IMR-90 (cell line): Measurements from ENCODE around the gene C22orf15. TPM values are rescaled to one million over a fixed set of nuclear protein-coding genes. Genes with fewer than 3 reads are reported as not detected.

Source experiments
- ATAC-seq: fragments of 200-7000 bp; cut with Tn5 transposase; 2 replicates; pipeline ENCODE4 v1.9.1; 2020; ENCODE audit warnings: low read depth, mild to moderate bottlenecking, moderate library complexity
- Bru-seq: library from RNA; stranded (reverse); fragments of 400-500 nt; gene quantifications from one replicate; lab custom pipeline; 2021; lab: Mats Ljungman, UMichigan
- BruChase-seq, 2 experiments: library from RNA; stranded (reverse); fragments of 400-500 nt; gene quantifications; one replicate each; lab custom pipeline; 2021; lab: Mats Ljungman, UMichigan
- BruUV-seq: library from RNA; stranded (reverse); fragments of 400-500 nt; replicated peaks from 2 replicates; lab custom pipeline; 2021; lab: Mats Ljungman, UMichigan
- CTCF ChIA-PET: fragments of 300-600 bp; formaldehyde crosslinking; extraction: SDS; loops from one replicate; lab custom pipeline; 2021; ENCODE audit warnings: antibody characterized with exemption; lab: Yijun Ruan, JAX
- POLR2A ChIA-PET: fragments of 300-600 bp; sonication (Branson Sonifier 250); formaldehyde crosslinking; loops from one replicate; lab custom pipeline; 2022; ENCODE audit warnings: antibody characterized with exemption; ENCODE audit not compliant: unreplicated experiment; lab: Charles Lee
- DNase-seq: peaks from one replicate; pipeline ENCODE4 v3.0.0; 2013
- H2AFZ ChIP-seq: replicated peaks from 2 replicates; pipeline ENCODE3; 2013; ENCODE audit warnings: low read length, mild to moderate bottlenecking; ENCODE audit not compliant: poor library complexity
- H2AK5ac ChIP-seq: 2 replicates; pipeline ENCODE4 v1.6.1; 2013; ENCODE audit warnings: low read depth, low read length, inconsistent platforms
- H2AK9ac ChIP-seq: replicated peaks from 2 replicates; pipeline ENCODE3; 2013; ENCODE audit warnings: mild to moderate bottlenecking, low read depth, low read length, moderate library complexity; ENCODE audit not compliant: poor library complexity
- H2BK120ac ChIP-seq: 2 replicates; pipeline ENCODE4 v1.6.1; 2013; ENCODE audit warnings: low read depth, low read length, inconsistent platforms
- H2BK15ac ChIP-seq: 3 replicates; pipeline ENCODE4 v1.6.1; 2013; ENCODE audit warnings: low read depth, low read length, inconsistent platforms
- H2BK20ac ChIP-seq: 2 replicates; pipeline ENCODE4 v1.6.1; 2013; ENCODE audit warnings: low read depth, mild to moderate bottlenecking, inconsistent platforms, low read length, moderate library complexity
- H2BK5ac ChIP-seq: 2 replicates; pipeline ENCODE4 v1.6.1; 2013; ENCODE audit warnings: mild to moderate bottlenecking, low read depth, low read length, inconsistent platforms; ENCODE audit not compliant: poor library complexity, severe bottlenecking
- H3K14ac ChIP-seq: replicated peaks from 2 replicates; pipeline ENCODE4 v1.6.1; 2013; ENCODE audit warnings: low read depth, low read length, inconsistent platforms
- H3K18ac ChIP-seq: 2 replicates; pipeline ENCODE4 v1.6.1; 2013; ENCODE audit warnings: low read depth, low read length, control low read depth
- H3K23ac ChIP-seq: 2 replicates; pipeline ENCODE4 v1.6.1; 2013; ENCODE audit warnings: low read depth, low read length, inconsistent platforms
- H3K27ac ChIP-seq: 2 replicates; pipeline ENCODE4 v1.5.1; 2013; ENCODE audit warnings: mild to moderate bottlenecking, control low read depth, low read length; ENCODE audit not compliant: insufficient read depth
- H3K27me3 ChIP-seq: 2 replicates; pipeline ENCODE4 v1.6.1; 2013; ENCODE audit warnings: low read length; ENCODE audit not compliant: control insufficient read depth, insufficient read depth
- H3K36me3 ChIP-seq: 2 replicates; pipeline ENCODE4 v1.6.1; 2013; ENCODE audit warnings: low read length, mixed read lengths; ENCODE audit not compliant: control insufficient read depth, insufficient read depth
- H3K4ac ChIP-seq: 2 replicates; pipeline ENCODE4 v1.6.1; 2013; ENCODE audit warnings: low read depth, low read length, inconsistent platforms
- H3K4me1 ChIP-seq: 2 replicates; pipeline ENCODE4 v1.6.1; 2013; ENCODE audit warnings: low read length, mixed read lengths; ENCODE audit not compliant: control insufficient read depth, insufficient read depth
- H3K4me2 ChIP-seq: 2 replicates; pipeline ENCODE4 v1.6.1; 2013; ENCODE audit warnings: low read depth, mild to moderate bottlenecking, control low read depth, low read length, moderate library complexity
- H3K4me3 ChIP-seq: 2 replicates; pipeline ENCODE4 v1.5.1; 2013; ENCODE audit warnings: low read depth, mild to moderate bottlenecking, control low read depth, low read length, moderate library complexity; ENCODE audit not compliant: insufficient read depth
- H3K56ac ChIP-seq: 2 replicates; pipeline ENCODE4 v1.6.1; 2013; ENCODE audit warnings: low read length, inconsistent platforms; ENCODE audit not compliant: insufficient read depth; ENCODE audit errors: extremely low read depth
- H3K79me1 ChIP-seq, 2 experiments: 2 replicates each; pipeline ENCODE4 v1.6.1; 2013; ENCODE audit warnings: low read length in 2 of 2, inconsistent platforms in 1 of 2, low read depth in 1 of 2
- H3K9ac ChIP-seq: 2 replicates; pipeline ENCODE4 v1.6.1; 2013; ENCODE audit warnings: low read depth, low read length, control low read depth
- H3K9me1 ChIP-seq: 2 replicates; pipeline ENCODE4 v1.6.1; 2013; ENCODE audit warnings: low read length, inconsistent platforms; ENCODE audit not compliant: insufficient read depth
- H3K9me3 ChIP-seq: 2 replicates; pipeline ENCODE4 v1.6.1; 2013; ENCODE audit warnings: low read length; ENCODE audit not compliant: control insufficient read depth, insufficient read depth
- H4K20me1 ChIP-seq: 2 replicates; pipeline ENCODE4 v1.6.1; 2013; ENCODE audit warnings: low read length, inconsistent platforms; ENCODE audit not compliant: insufficient read depth
- H4K5ac ChIP-seq: 2 replicates; pipeline ENCODE4 v1.6.1; 2013; ENCODE audit warnings: mild to moderate bottlenecking, low read depth, low read length, control low read depth
- H4K8ac ChIP-seq, 2 experiments: 2 replicates each; pipeline ENCODE4 v1.6.1; 2013; ENCODE audit warnings: low read depth in 2 of 2, low read length in 2 of 2, control low read depth in 1 of 2, inconsistent platforms in 1 of 2
- H4K91ac ChIP-seq: 2 replicates; pipeline ENCODE4 v1.6.1; 2013; ENCODE audit warnings: low read depth, low read length, inconsistent platforms; ENCODE audit not compliant: insufficient read depth
- BHLHE40 ChIP-seq: fragments of 150-350 bp; IDR thresholded peaks from 2 replicates; pipeline ENCODE4 v1.6.1; 2016; ENCODE audit warnings: mild to moderate bottlenecking, low read depth, low read length
- CEBPB ChIP-seq: IDR thresholded peaks from 2 replicates; pipeline ENCODE4 v1.6.1; 2012; ENCODE audit warnings: low read depth, low read length, improper control_type of control experiment
- CHD1 ChIP-seq: IDR thresholded peaks from 2 replicates; pipeline ENCODE4 v1.6.1; 2012; ENCODE audit warnings: low read depth, low read length, improper control_type of control experiment
- CTCF ChIP-seq: conservative IDR thresholded peaks from 2 replicates; pipeline ENCODE4 v1.5.1; 2012; ENCODE audit warnings: mild to moderate bottlenecking, low read depth, low read length, improper control_type of control experiment
- ELK1 ChIP-seq: fragments of 150-350 bp; IDR thresholded peaks from 2 replicates; pipeline ENCODE4 v1.6.1; 2016; ENCODE audit warnings: low read depth, mild to moderate bottlenecking, low read length, moderate library complexity, borderline replicate concordance
- FOS ChIP-seq: fragments of 150-350 bp; IDR thresholded peaks from 2 replicates; pipeline ENCODE4 v1.6.1; 2016; ENCODE audit warnings: low read depth, low read length
- MAZ ChIP-seq: IDR thresholded peaks from 2 replicates; pipeline ENCODE4 v1.6.1; 2012; ENCODE audit warnings: low read depth, mild to moderate bottlenecking, low read length, improper control_type of control experiment, moderate library complexity, borderline replicate concordance
- MXI1 ChIP-seq: IDR thresholded peaks from 2 replicates; pipeline ENCODE4 v1.6.1; 2012; ENCODE audit warnings: low read depth, mild to moderate bottlenecking, low read length, moderate library complexity, borderline replicate concordance
- NFE2L2 ChIP-seq: fragments of 150-350 bp; IDR thresholded peaks from 2 replicates; pipeline ENCODE4 v1.6.1; 2016; ENCODE audit warnings: low read depth, mild to moderate bottlenecking, low read length
- POLR2A ChIP-seq: IDR thresholded peaks from 2 replicates; pipeline ENCODE4 v1.6.1; 2012; ENCODE audit warnings: mild to moderate bottlenecking, low read depth, low read length
- RAD21 ChIP-seq: IDR thresholded peaks from 2 replicates; pipeline ENCODE4 v1.6.1; 2012; ENCODE audit warnings: low read length, improper control_type of control experiment
- RFX5 ChIP-seq: IDR thresholded peaks from 2 replicates; pipeline ENCODE4 v1.8.0; 2012; ENCODE audit warnings: low read depth, mild to moderate bottlenecking, low read length, moderate library complexity
- WGBS, 2 experiments: methylation state at CpG; one replicate each; pipeline versions ENCODE4 v1.1.5 to v1.1.7; 2013; ENCODE audit warnings: missing lambda C conversion rate in 2 of 2; ENCODE audit not compliant: insufficient read length in 1 of 2; ENCODE audit errors: extremely low coverage in 2 of 2; 5-methylcytosine and 5-hydroxymethylcytosine counted together
- dilution Hi-C: fragments of 300-500 bp; cut with HindIII; formaldehyde crosslinking; loops from one replicate; pipeline ENCODE4 v1.14.3; 2018; ENCODE audit warnings: low sequenced_read_pairs; ENCODE audit not compliant: unreplicated experiment
- in situ Hi-C: fragments of 300-500 bp; cut with MboI; formaldehyde crosslinking; loops from 3 replicates; pipeline ENCODE4 v1.14.3; 2019; ENCODE audit warnings: low sequenced_read_pairs, inconsistent platforms, mixed read lengths
- intact Hi-C: fragments of 100-400 bp; cut with micrococcal nuclease; formaldehyde crosslinking; loops from 2 replicates; pipeline ENCODE4 v1.10.0; 2022
- long read RNA-seq: library from polyadenylated mRNA; unstranded; transcript quantifications from one replicate; pipeline ENCODE4 v2.0.0, GENCODE V29; 2021; ENCODE audit not compliant: unreplicated experiment
- polyA plus RNA-seq, 3 experiments: library from polyadenylated mRNA; depleted of rRNA; stranded (reverse); fragments of >200 nt; gene quantifications; 2 replicates each; pipeline ENCODE4 v1.2.3, GENCODE V29; 2012; ENCODE audit warnings: low replicate concordance in 1 of 3
- total RNA-seq: library from RNA; depleted of rRNA; stranded (reverse); fragments of >200 nt; gene quantifications from 2 replicates; pipeline ENCODE4 v1.2.3, GENCODE V29; 2012; rRNA removed

The C22orf15 gene
- total RNA-seq (1.7 and 2.3 TPM in 2 replicates), polyA plus RNA-seq (2012; rRNA removed) (3.1 and 3.5 TPM in 2 replicates), Bru-seq, nascent RNA (percentile 15 among the genes with signal in this experiment), BruChase-seq, experiment 1, labeled RNA remaining after a 6-hour chase (percentile 15 among the genes with signal in this experiment), BruChase-seq, experiment 2, labeled RNA remaining after a 2-hour chase (percentile 15 among the genes with signal in this experiment)
- 4.2 and 4.6 TPM in 2 replicates for polyA plus RNA-seq (2012; cell fraction: cytosol; rRNA removed)
- 7.1 and 11.0 TPM in 2 replicates for polyA plus RNA-seq (2012; cell fraction: nucleus; rRNA removed; ENCODE audit: low replicate concordance)
- long read RNA-seq, partial matches to known transcripts, result 0 of 1 reads
- long read RNA-seq, other reads (novel, unspliced or antisense), result 0 of 1 reads

GRCh38 chr22:23762842-23763578 lies at the start of gene C22orf15:
Gene C22orf15 (plus strand): TSS chr22:23762990. CDS start chr22:23763307, 317 bp downstream.
- BruUV-seq, result no TSS peak
- H3K4me3 ChIP-seq, result no peak within 1 kb of the TSS
- peak; percentile 88 for ATAC-seq
- H3K4me1 ChIP-seq, result peaks cover 8% of the 10 kb centered on the region
- no peaks in the 10 kb centered on the region for H3K9me3 ChIP-seq
- peak within 1 kb of the TSS; percentile 53 for H3K14ac ChIP-seq
- H3K4me2 ChIP-seq, result peak within 1 kb of the TSS; percentile 59
- H4K8ac ChIP-seq, result peak within 1 kb of the TSS; percentile 89 to 96
- CTCF ChIA-PET, result no interaction called here
- H3K36me3 ChIP-seq, result no peaks in the 10 kb centered on the region
- H4K5ac ChIP-seq, result peak within 1 kb of the TSS; percentile 89
- H2BK5ac ChIP-seq, result peak within 1 kb of the TSS; percentile 35
- H3K9ac ChIP-seq, result no peak within 1 kb of the TSS
- H3K79me1 ChIP-seq, result no peaks in the 10 kb centered on the region
- dilution Hi-C loops, result no loop called here
- peak; percentile 29 for DNase-seq
- no peaks in the 10 kb centered on the region for H4K20me1 ChIP-seq
- peak within 1 kb of the TSS; percentile 1 for H2AK9ac ChIP-seq
- H3K27me3 ChIP-seq, result no peaks in the 10 kb centered on the region
- no peak within 1 kb of the TSS; the same call in 1 of the 2 replicates for H3K27ac ChIP-seq
- H2BK20ac ChIP-seq, result 0 out of 2 replicates have a peak within 1 kb of the TSS, but pooled peaks have one; percentile 26
- H2BK120ac ChIP-seq, result peak within 1 kb of the TSS; percentile 80
- in situ Hi-C loops, result no loop called here
- peak within 1 kb of the TSS; percentile 90 for H2AK5ac ChIP-seq
- H3K4ac ChIP-seq, result peak within 1 kb of the TSS; percentile 79
- H2AFZ ChIP-seq, result peak within 1 kb of the TSS; percentile 83
- POLR2A ChIA-PET, result no interaction called here
- peak within 1 kb of the TSS; percentile 53; the same call in 2 of the 3 replicates for H2BK15ac ChIP-seq
- peak within 1 kb of the TSS; percentile 29; the same call in 1 of the 2 replicates for H3K23ac ChIP-seq
- H4K91ac ChIP-seq, result peak within 1 kb of the TSS; percentile 57
- no peak for TF ChIP-seq NFE2L2
- TF ChIP-seq FOS, result no peak
- no peak for TF ChIP-seq POLR2A
- no peak for TF ChIP-seq ELK1
- no peak for TF ChIP-seq MXI1
- no peak for TF ChIP-seq BHLHE40
- no peak for TF ChIP-seq RFX5
- TF ChIP-seq CTCF, result no peak
- TF ChIP-seq MAZ, result no peak
- no peak for TF ChIP-seq RAD21
- no peak for TF ChIP-seq CHD1
- no peak for TF ChIP-seq CEBPB
- 0 out of 2 replicates have a peak, but pooled peaks cover 7% of the 10 kb centered on the region for H3K9me1 ChIP-seq
- H3K56ac ChIP-seq, result peak within 1 kb of the TSS; percentile 17; the same call in 1 of the 2 replicates
- 62% methylated on average over 4 of the region's 23 CpGs; no CpG with 5 or more reads in 1 of the 2 experiments for WGBS, 2 experiments
- intact Hi-C loops, result no loop called here
- H3K18ac ChIP-seq, result peak within 1 kb of the TSS; percentile 78; the same call in 1 of the 2 replicates
